Activated B cell treated with CpG ODN at 0.5 μM for 24 hours (primary cell): ENCODE measurements around the gene STARD13. TPM values are rescaled to one million over a fixed set of nuclear protein-coding genes. Genes with fewer than 3 reads are reported as not detected.

ENCODE experiments used
- ATAC-seq: fragments of 200-7000 bp; cut with Tn5 transposase; one replicate; pipeline ENCODE4 v1.10.0; 2021; ENCODE audit warnings: low read depth, mild to moderate bottlenecking, moderate library complexity
- CTCF ChIA-PET: fragments of 350-600 bp; sonication (Branson Sonifier 250); formaldehyde crosslinking; loops from one replicate; lab custom pipeline; 2021; ENCODE audit warnings: antibody characterized with exemption; lab: Charles Lee
- POLR2A ChIA-PET: fragments of 350-600 bp; sonication (Branson Sonifier 250); formaldehyde crosslinking; loops from one replicate; lab custom pipeline; 2021; ENCODE audit warnings: antibody characterized with exemption; lab: Charles Lee
- DNase-seq: peaks from one replicate; pipeline ENCODE4 v3.0.0; 2022
- H3K27ac Mint-ChIP-seq: one replicate; pipeline ENCODE4 v1.8.0; 2020; ENCODE audit warnings: mixed read lengths
- H3K27me3 Mint-ChIP-seq: one replicate; pipeline ENCODE4 v1.8.0; 2021; ENCODE audit warnings: mixed read lengths
- H3K36me3 Mint-ChIP-seq: one replicate; pipeline ENCODE4 v1.8.0; 2021; ENCODE audit warnings: low read depth, mixed read lengths
- H3K4me1 Mint-ChIP-seq: one replicate; pipeline ENCODE4 v1.8.0; 2021; ENCODE audit warnings: mixed read lengths
- H3K4me3 Mint-ChIP-seq: one replicate; pipeline ENCODE4 v1.8.0; 2020; ENCODE audit warnings: mild to moderate bottlenecking, mixed read lengths
- H3K9me3 Mint-ChIP-seq: one replicate; pipeline ENCODE4 v1.8.0; 2020; ENCODE audit warnings: mixed read lengths
- CTCF ChIP-seq: fragments of 200-600 bp; IDR thresholded peaks from one replicate; pipeline ENCODE4 v1.8.0; 2022; ENCODE audit warnings: antibody characterized with exemption, mild to moderate bottlenecking
- intact Hi-C: fragments of 100-400 bp; cut with micrococcal nuclease; formaldehyde crosslinking; loops from one replicate; pipeline ENCODE4 v1.15.1; 2024
- total RNA-seq: library from RNA; stranded (reverse); gene quantifications from 2 replicates; pipeline ENCODE4 v1.2.3, GENCODE V29; 2022

The STARD13 gene
- total RNA-seq, 1 donor from 2014 or later: 0.13 TPM

GRCh38 chr13:33249894-33250293 lies 35.7 kb downstream of the STARD13 start:
- Mint-ChIP-seq H3K27ac (no peak overlapping the region), H3K9me3 (no peaks in the 10 kb centered on the region), H3K27me3 (no peaks in the 10 kb centered on the region), H3K36me3 (no peaks in the 10 kb centered on the region), H3K4me1 (peaks cover 5% of the 10 kb centered on the region), H3K4me3 (no peak overlapping the region)
- ChIA-PET POLR2A (no interaction called here), CTCF (no interaction called here)
- intact Hi-C loops: no loop called here
- ATAC-seq (no peak), DNase-seq (no peak)
- no peak for TF ChIP-seq CTCF

GRCh38 chr13:33249066-33249465 lies 36.5 kb downstream of the STARD13 start:
- Mint-ChIP-seq H3K4me1 (peaks cover 5% of the 10 kb centered on the region), H3K27ac (no peak overlapping the region), H3K36me3 (no peaks in the 10 kb centered on the region), H3K27me3 (no peaks in the 10 kb centered on the region), H3K4me3 (no peak overlapping the region), H3K9me3 (no peaks in the 10 kb centered on the region)
- POLR2A ChIA-PET: interaction anchor here (0.7 kb wide), 1 partner anchor 279 kb away, joined by 3 read pairs; no protein-coding TSS in a partner anchor
- ATAC-seq (no peak), DNase-seq (no peak)
- no peak for TF ChIP-seq CTCF
- intact Hi-C loops: no loop called here
- CTCF ChIA-PET: no interaction called here

- H3K27me3 Mint-ChIP-seq: no peaks in the 10 kb centered on the region
- H3K9me3 Mint-ChIP-seq: no peaks in the 10 kb centered on the region
- no peak for TF ChIP-seq CTCF
- CTCF ChIA-PET: no interaction called here
- H3K4me1 Mint-ChIP-seq: no peaks in the 10 kb centered on the region
- POLR2A ChIA-PET: no interaction called here
- no peak overlapping the region for H3K4me3 Mint-ChIP-seq
- no peak for DNase-seq
- no peak overlapping the region for H3K27ac Mint-ChIP-seq
- no peaks in the 10 kb centered on the region for H3K36me3 Mint-ChIP-seq
- ATAC-seq: no peak
- intact Hi-C loops: no loop called here
Observed at GRCh38 chr13:33245505-33246158, 39.9 kb downstream of the STARD13 start.

- no peak overlapping the region for H3K4me3 Mint-ChIP-seq
Observed at GRCh38 chr13:33244907-33245287, 40.7 kb downstream of the STARD13 start.

More at GRCh38 chr13:33244907-33245287, 40.7 kb downstream of the STARD13 start:
- Mint-ChIP-seq H3K36me3 (no peaks in the 10 kb centered on the region), H3K4me1 (no peaks in the 10 kb centered on the region), H3K9me3 (peaks cover 3% of the 10 kb centered on the region), H3K27me3 (no peaks in the 10 kb centered on the region), H3K27ac (no peak overlapping the region)
- POLR2A ChIA-PET: no interaction called here
- TF ChIP-seq CTCF: no peak
- DNase-seq: no peak
- intact Hi-C loops: no loop called here
- ATAC-seq: no peak
- CTCF ChIA-PET: no interaction called here
